Measurements from ENCODE around the gene VAMP7. TPM values are rescaled to one million over a fixed set of nuclear protein-coding genes. Genes with fewer than 3 reads are reported as not detected.
A peak's percentile ranks its signal among the peaks of the same experiment; 100 is the strongest.
"Not testable (repeated sequence)": the region's sequence is repeated elsewhere in the genome, so short reads cannot be mapped to it uniquely, and the experiment has no call there.

Gene VAMP7
- total RNA-seq, 1 donor = 44.9 TPM

DNA sequence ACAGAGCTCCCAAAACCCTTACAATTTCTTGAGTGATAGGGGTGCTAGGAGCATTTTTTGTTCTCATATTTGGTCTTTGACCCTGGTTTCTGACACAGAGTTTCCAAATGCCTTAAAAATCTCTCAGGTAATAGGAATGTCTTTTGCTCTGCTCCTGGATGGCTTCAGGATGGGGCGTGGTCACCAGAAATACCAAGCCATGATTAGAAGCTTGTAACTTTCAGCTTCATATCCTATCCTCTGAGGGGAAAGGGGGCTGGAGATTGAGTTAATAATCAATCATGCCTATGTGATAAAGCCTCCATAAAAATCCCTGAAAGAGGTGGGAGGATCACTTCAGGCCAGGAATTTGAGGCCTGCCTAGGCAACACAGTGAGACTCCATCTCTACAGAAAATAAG is 81.8 kb downstream of the VAMP7 start:
- no peak overlapping the region for H3K4me3 ChIP-seq (ENCODE audit: low read depth, low read length)
- DNase-seq (ENCODE audit: low read depth) = no peak
- no peak for TF ChIP-seq CTCF (IDR thresholded peaks at IDR 0.05; ENCODE audit: insufficient read depth, low read length)

DNA sequence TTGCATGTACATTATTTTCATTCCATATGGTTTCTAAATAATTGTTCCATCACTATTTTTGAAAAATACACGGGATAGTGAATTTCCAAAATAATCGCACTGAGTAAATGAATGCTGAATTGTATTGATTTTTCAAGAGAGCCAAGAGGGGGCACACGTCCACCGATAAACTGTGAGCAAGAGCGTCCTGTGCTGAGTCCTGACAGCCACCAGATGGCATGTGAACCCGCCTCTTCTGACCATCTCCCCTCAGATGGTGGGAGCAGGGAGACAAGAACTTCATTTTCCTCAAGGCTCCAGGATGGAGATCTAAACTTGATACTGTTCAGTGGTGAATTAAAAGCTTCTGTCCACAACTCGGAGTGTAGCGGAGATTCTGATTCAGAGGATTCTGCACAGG is 85.7 kb downstream of the VAMP7 start:
- peak; percentile 5 for TF ChIP-seq CTCF (IDR thresholded peaks at IDR 0.05; ENCODE audit: insufficient read depth, low read length)
- DNase-seq (ENCODE audit: low read depth) = no peak
- no peak overlapping the region for H3K4me3 ChIP-seq (ENCODE audit: low read depth, low read length)

GRCh38 chrX:155967653-155968325 is 86.6 kb downstream of the VAMP7 start:
- TF ChIP-seq CTCF (IDR thresholded peaks at IDR 0.05; ENCODE audit: insufficient read depth, low read length) = no peak
- H3K4me3 ChIP-seq (ENCODE audit: low read depth, low read length) = no peak overlapping the region
- DNase-seq (ENCODE audit: low read depth) = peak; percentile 4

GRCh38 chrX:155968326-155968661 is 87.1 kb downstream of the VAMP7 start:
- H3K4me3 ChIP-seq (ENCODE audit: low read depth, low read length) = no peak overlapping the region
- no peak for DNase-seq (ENCODE audit: low read depth)
- no peak for TF ChIP-seq CTCF (IDR thresholded peaks at IDR 0.05; ENCODE audit: insufficient read depth, low read length)

DNA sequence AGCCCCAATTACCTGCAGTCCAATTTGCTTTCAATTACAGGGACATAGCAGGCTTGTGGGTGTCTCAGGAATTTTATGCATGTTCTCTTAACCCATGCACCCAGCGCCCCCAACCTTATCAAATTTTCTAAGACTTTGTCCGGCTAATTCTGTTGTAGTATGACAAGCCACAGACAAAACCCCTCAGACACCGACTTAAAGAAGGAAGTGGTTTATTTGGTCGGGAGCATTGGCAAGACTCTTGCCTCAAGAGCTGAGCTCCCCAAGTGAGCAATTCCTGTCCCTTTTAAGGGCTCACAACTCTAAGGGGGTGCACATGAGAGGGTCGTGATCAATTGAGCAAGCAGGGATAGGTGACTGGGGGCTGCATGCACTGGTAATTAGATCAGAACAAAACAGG is 87.6 kb downstream of the VAMP7 start:
- H3K4me3 ChIP-seq (ENCODE audit: low read depth, low read length) = no peak overlapping the region
- no peak for TF ChIP-seq CTCF (IDR thresholded peaks at IDR 0.05; ENCODE audit: insufficient read depth, low read length)
- DNase-seq (ENCODE audit: low read depth) = no peak

- H3K4me3 ChIP-seq (ENCODE audit: low read depth, low read length); DNase-seq (ENCODE audit: low read depth): not testable (repeated sequence)
Observed at GRCh38 chrX:155971658-155972057, 90.5 kb downstream of the VAMP7 start.

- DNase-seq (ENCODE audit: low read depth); H3K4me3 ChIP-seq (ENCODE audit: low read depth, low read length): not testable (repeated sequence)
Observed at GRCh38 chrX:155972241-155972640, 91.1 kb downstream of the VAMP7 start.

DNA sequence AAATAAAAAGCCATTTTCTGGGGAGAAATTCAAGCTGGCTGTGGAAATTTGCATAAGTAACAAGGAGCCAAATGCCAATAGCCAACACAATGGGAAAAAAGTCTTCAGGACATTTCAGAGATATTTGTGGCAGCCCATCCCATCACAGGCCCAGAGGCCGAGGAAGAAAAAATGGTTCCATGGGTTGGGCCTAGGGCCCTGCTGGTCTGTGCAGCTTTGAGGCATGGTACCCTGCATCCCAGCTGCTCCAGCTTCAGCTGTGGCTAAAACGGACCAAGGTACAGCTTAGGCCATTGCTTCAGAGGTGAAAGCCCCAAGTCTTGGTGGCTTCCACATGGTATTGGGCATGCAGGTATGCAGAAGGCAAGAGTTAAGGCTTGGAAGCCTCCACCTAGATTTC is 102.2 kb downstream of the VAMP7 start:
- no peak for TF ChIP-seq CTCF (IDR thresholded peaks at IDR 0.05; ENCODE audit: insufficient read depth, low read length)
- H3K4me3 ChIP-seq (ENCODE audit: low read depth, low read length) = no peak overlapping the region
- no peak for DNase-seq (ENCODE audit: low read depth)

Measured in fibroblast of the aortic adventitia (primary cell).